ENCODE data around the gene TEX52. TPM values are rescaled to one million over a fixed set of nuclear protein-coding genes. Genes with fewer than 3 reads are reported as not detected.

The TEX52 gene
- total RNA-seq, 4 donors from 2014 or later, result not detected

DNA sequence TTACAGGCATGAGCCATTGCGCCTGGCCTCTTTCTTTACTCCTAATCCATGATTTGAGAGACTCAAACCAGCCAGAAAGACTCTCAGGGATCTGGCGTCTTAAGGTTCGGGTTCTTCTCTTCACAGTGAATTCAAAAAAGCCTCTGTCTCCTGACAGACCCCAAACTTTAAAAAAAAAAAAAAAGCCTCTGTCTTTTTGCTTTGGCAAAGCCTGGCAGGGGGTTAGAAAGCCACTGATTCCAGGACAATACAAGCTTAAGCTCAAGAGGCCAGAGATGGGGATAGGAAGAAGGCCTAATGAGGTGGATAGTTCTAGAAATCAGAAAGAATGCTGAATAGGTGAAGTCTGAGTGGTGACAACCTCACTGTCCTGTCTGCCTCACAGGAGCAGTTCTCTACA, 30.8 kb downstream of the TEX52 start:
- 91 to 94% methylated on average over 3 of the region's 3 CpGs for WGBS, 2 donors

DNA sequence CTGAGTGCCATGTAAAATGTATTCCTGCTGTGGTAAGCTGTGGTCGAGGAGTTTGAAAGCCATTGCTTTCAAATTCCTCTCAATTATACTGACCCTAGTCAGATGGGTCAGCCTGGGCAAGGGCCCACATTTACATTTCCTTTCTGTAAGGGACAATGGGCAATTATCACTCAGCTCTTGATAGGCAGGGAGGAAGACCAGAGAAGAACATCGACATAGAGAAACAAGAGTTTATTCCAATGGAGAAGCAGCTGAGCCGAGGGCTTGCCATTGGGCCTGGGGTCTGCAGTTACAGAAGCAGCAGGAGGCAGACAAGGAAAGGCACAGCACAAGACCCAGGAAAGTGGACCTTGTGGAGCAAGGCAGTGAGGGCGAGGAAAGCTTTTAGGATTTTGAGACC, 31.7 kb downstream of the TEX52 start:
- H3K36me3 ChIP-seq, result peaks cover 8 to 100% (median 24%) of the 10 kb centered on the region in 3 donors
- 58 to 63% methylated on average over 4 of the region's 4 CpGs for WGBS, 2 donors
- H3K9me3 ChIP-seq, result no peaks in the 10 kb centered on the region
- H3K27me3 ChIP-seq, result no peaks in the 10 kb centered on the region
- H3K27ac ChIP-seq, result peak overlapping the region in 2 of 4 donors; percentile 58 to 73
- H3K4me3 ChIP-seq, result no peak overlapping the region
- H3K4me1 ChIP-seq, result peaks cover 0 to 17% (median 0%) of the 10 kb centered on the region in 4 donors
- no peak for TF ChIP-seq POLR2A (IDR thresholded peaks at IDR 0.05)
- TF ChIP-seq EP300 (IDR thresholded peaks at IDR 0.05), result no peak
- TF ChIP-seq, protein P1, sequence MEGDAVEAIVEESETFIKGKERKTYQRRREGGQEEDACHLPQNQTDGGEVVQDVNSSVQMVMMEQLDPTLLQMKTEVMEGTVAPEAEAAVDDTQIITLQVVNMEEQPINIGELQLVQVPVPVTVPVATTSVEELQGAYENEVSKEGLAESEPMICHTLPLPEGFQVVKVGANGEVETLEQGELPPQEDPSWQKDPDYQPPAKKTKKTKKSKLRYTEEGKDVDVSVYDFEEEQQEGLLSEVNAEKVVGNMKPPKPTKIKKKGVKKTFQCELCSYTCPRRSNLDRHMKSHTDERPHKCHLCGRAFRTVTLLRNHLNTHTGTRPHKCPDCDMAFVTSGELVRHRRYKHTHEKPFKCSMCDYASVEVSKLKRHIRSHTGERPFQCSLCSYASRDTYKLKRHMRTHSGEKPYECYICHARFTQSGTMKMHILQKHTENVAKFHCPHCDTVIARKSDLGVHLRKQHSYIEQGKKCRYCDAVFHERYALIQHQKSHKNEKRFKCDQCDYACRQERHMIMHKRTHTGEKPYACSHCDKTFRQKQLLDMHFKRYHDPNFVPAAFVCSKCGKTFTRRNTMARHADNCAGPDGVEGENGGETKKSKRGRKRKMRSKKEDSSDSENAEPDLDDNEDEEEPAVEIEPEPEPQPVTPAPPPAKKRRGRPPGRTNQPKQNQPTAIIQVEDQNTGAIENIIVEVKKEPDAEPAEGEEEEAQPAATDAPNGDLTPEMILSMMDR (IDR thresholded peaks at IDR 0.05), result no peak
- DNase-seq (ENCODE audit: low spot score in 2 of 2), result no peak

More for the DNA sequence above, 30.8 kb downstream of the TEX52 start:
- Histone ChIP-seq H3K36me3 (peaks cover 8 to 100% (median 21%) of the 10 kb centered on the region in 3 donors), H3K4me3 (no peak overlapping the region), H3K27me3 (no peaks in the 10 kb centered on the region), H3K4me1 (peaks cover 0 to 17% (median 0%) of the 10 kb centered on the region in 4 donors), H3K9me3 (no peaks in the 10 kb centered on the region), H3K27ac (peak overlapping the region in 2 of 4 donors; percentile 58 to 73)
- TF ChIP-seq EP300 (IDR thresholded peaks at IDR 0.05) (no peak), POLR2A (IDR thresholded peaks at IDR 0.05) (no peak)
- TF ChIP-seq, protein P1 (IDR thresholded peaks at IDR 0.05), result no peak
- no peak for DNase-seq (ENCODE audit: low spot score in 2 of 2)

DNA sequence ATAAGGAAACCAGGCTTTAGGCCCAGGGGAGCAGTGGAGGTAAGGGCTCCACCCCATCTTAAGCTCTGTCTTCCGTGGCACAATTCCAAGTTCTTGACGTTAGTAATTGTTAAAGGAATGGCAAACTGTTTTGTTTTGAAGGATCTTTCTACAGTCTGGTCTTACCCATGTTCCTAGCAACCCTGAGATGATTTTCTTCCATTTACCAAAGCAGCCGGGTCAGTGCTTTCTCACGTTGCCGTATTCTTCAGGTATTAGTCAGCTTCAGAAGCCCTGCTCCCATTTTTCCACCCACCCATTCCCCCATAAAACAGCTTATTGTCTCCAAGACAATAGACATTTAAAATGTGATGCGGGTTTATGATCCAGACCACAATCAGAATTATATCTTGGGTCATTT, 32.3 kb downstream of the TEX52 start:
- Histone ChIP-seq H3K27ac (peak overlapping the region in 2 of 4 donors; percentile 58 to 73), H3K9me3 (no peaks in the 10 kb centered on the region), H3K4me3 (no peak overlapping the region), H3K4me1 (peaks cover 0 to 17% (median 0%) of the 10 kb centered on the region in 4 donors), H3K36me3 (peaks cover 8 to 100% (median 24%) of the 10 kb centered on the region in 3 donors), H3K27me3 (no peaks in the 10 kb centered on the region)
- 44 to 45% methylated on average over 6 of the region's 6 CpGs for WGBS, 2 donors
- TF ChIP-seq, protein P1 (IDR thresholded peaks at IDR 0.05), result no peak
- TF ChIP-seq POLR2A (IDR thresholded peaks at IDR 0.05), result no peak
- no peak for TF ChIP-seq EP300 (IDR thresholded peaks at IDR 0.05)
- DNase-seq (ENCODE audit: low spot score in 2 of 2), result no peak

DNA sequence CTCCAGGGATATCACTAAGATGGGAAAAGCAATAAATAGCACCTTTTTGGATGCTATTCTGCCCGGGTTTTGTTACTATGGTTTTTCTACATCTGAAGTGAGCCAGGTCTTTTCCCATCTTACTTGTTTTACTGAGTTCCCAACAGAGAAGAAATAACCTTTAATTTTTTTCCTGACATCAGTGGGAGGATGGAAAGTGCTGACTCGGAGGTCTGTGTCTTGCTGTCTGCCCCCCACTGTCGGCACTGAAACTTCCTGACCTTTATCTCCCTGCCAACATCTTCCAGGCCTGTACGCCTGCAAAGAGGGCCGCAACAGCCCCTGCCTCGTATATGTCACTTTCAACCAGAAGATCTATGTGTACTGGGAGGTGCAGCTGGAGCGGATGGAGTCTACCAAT, 33.4 kb downstream of the TEX52 start:
- DNase-seq (ENCODE audit: low spot score in 2 of 2), result no peak
- TF ChIP-seq POLR2A (IDR thresholded peaks at IDR 0.05) (no peak), EP300 (IDR thresholded peaks at IDR 0.05) (peak in 1 of 2 donors; percentile 14)
- Histone ChIP-seq H3K9me3 (no peaks in the 10 kb centered on the region), H3K4me1 (peaks cover 0 to 17% (median 0%) of the 10 kb centered on the region in 4 donors), H3K4me3 (no peak overlapping the region), H3K27me3 (no peaks in the 10 kb centered on the region), H3K27ac (peak overlapping the region in 2 of 4 donors; percentile 58 to 73), H3K36me3 (peaks cover 8 to 96% (median 26%) of the 10 kb centered on the region in 3 donors)
- WGBS, 2 donors, result 47 to 51% methylated on average over 7 of the region's 7 CpGs

DNA sequence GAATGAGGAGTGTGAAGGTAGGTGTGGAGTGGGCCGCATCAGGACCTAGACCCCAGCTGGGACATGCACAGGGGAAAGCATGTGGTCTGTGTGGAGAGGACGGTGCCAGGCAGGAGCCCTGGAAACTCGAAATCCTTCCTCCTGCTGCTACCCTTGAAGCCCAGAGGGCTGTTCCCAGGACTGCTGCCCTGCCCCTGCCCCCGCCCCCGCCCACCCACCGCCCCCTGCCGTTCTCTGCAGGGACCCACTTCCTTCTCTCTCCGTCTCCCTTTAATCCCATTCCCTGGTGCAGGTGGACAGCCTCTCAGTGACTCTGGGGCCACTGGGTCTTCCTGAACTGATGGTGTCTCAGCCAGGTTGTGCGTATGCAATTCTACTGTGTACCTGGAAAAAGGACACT, 36.4 kb downstream of the TEX52 start:
- peaks cover 6 to 95% (median 24%) of the 10 kb centered on the region in 3 donors for H3K36me3 ChIP-seq
- no peaks in the 10 kb centered on the region for H3K27me3 ChIP-seq
- peaks cover 0 to 18% (median 0%) of the 10 kb centered on the region in 4 donors for H3K4me1 ChIP-seq
- H3K4me3 ChIP-seq, result no peak overlapping the region
- TF ChIP-seq POLR2A (IDR thresholded peaks at IDR 0.05) (no peak), EP300 (IDR thresholded peaks at IDR 0.05) (no peak)
- TF ChIP-seq, protein P1 (IDR thresholded peaks at IDR 0.05), result no peak
- no peaks in the 10 kb centered on the region for H3K9me3 ChIP-seq
- WGBS, 2 donors, result 73 to 77% methylated on average over 9 of the region's 9 CpGs
- no peak for DNase-seq (ENCODE audit: low spot score in 2 of 2)
- peak overlapping the region in 1 of 4 donors; percentile 10 for H3K27ac ChIP-seq

Data from tibial nerve (tissue), 4 donors.